Measurements from ENCODE around the gene LY9. TPM values are rescaled to one million over a fixed set of nuclear protein-coding genes. Genes with fewer than 3 reads are reported as not detected.
"Not testable (repeated sequence)": the region's sequence is repeated elsewhere in the genome, so short reads cannot be mapped to it uniquely, and the experiment has no call there.

Gene LY9
- total RNA-seq, 1 donor from 2014 or later, result not detected

DNA sequence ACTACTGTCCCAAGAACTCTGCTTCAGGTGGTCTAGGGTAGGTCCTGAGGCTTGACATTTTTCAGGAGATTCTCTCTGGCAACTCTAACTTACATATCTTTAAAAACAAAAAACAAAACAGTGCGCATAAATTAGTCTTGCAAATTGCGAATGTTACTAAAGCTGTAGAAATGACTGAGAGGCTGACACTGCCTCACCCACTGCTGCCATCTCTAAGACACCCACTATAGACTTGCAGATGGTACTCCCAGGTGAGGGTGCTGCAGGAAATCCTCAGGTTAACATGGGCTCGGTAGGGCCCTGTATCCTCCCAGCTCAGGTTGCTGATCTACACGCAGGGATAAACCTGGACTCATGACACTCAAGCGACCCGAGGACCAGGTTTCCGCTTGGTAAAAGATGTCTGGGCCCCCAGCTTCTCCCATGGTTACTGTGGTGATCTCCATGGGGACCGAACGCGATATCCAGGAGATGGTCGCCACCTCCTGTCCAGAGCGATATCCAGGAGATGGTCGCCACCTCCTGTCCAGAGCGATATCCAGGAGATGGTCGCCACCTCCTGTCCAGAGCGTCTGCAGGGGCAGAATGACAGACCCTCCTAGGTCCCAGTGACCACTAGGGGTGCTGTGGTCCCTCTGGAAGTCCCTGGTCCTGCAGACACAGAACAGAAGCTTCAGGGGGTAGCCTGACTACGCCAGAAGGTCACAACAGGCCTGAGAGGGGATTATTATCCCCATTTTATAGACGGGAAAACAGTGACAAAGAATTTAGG lies 16.2 kb upstream of the LY9 start:
- DNase-seq (ENCODE audit: extremely low spot score, unreplicated experiment), result peak; percentile 69
- Mint-ChIP-seq H3K27me3 (ENCODE audit: unreplicated experiment) (no peaks in the 10 kb centered on the region), H3K4me3 (ENCODE audit: unreplicated experiment) (no peak overlapping the region), H3K9me3 (ENCODE audit: unreplicated experiment) (no peaks in the 10 kb centered on the region), H3K36me3 (ENCODE audit: unreplicated experiment) (no peaks in the 10 kb centered on the region), H3K27ac (ENCODE audit: unreplicated experiment) (no peak overlapping the region), H3K4me1 (ENCODE audit: unreplicated experiment) (no peaks in the 10 kb centered on the region)
- TF ChIP-seq, protein P1, sequence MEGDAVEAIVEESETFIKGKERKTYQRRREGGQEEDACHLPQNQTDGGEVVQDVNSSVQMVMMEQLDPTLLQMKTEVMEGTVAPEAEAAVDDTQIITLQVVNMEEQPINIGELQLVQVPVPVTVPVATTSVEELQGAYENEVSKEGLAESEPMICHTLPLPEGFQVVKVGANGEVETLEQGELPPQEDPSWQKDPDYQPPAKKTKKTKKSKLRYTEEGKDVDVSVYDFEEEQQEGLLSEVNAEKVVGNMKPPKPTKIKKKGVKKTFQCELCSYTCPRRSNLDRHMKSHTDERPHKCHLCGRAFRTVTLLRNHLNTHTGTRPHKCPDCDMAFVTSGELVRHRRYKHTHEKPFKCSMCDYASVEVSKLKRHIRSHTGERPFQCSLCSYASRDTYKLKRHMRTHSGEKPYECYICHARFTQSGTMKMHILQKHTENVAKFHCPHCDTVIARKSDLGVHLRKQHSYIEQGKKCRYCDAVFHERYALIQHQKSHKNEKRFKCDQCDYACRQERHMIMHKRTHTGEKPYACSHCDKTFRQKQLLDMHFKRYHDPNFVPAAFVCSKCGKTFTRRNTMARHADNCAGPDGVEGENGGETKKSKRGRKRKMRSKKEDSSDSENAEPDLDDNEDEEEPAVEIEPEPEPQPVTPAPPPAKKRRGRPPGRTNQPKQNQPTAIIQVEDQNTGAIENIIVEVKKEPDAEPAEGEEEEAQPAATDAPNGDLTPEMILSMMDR (IDR thresholded peaks at IDR 0.05), result peak; percentile 13

DNA sequence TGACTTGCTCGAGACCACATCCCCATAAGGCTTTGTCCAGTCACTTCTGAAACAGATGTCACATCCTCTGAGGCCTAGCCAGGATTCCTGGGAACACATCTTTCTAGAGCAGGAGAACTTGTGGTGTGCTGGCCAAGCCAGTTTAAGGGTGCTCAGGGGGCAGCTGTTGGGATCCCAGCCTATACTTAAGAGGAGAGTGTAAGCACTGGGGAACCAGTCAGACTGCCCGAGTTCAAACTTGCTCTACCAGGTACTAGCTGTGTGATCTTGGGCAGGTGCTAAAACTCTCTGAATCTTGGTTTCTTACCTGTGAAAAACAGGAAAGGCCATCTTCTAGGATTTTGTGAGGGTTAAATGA lies 15.6 kb upstream of the LY9 start:
- no peak for DNase-seq (ENCODE audit: extremely low spot score, unreplicated experiment)
- H3K4me1 Mint-ChIP-seq (ENCODE audit: unreplicated experiment), result no peaks in the 10 kb centered on the region
- H3K27ac Mint-ChIP-seq (ENCODE audit: unreplicated experiment), result no peak overlapping the region
- H3K27me3 Mint-ChIP-seq (ENCODE audit: unreplicated experiment), result no peaks in the 10 kb centered on the region
- H3K4me3 Mint-ChIP-seq (ENCODE audit: unreplicated experiment), result no peak overlapping the region
- H3K36me3 Mint-ChIP-seq (ENCODE audit: unreplicated experiment), result no peaks in the 10 kb centered on the region
- H3K9me3 Mint-ChIP-seq (ENCODE audit: unreplicated experiment), result no peaks in the 10 kb centered on the region
- TF ChIP-seq, protein P1 (IDR thresholded peaks at IDR 0.05), result no peak

DNA sequence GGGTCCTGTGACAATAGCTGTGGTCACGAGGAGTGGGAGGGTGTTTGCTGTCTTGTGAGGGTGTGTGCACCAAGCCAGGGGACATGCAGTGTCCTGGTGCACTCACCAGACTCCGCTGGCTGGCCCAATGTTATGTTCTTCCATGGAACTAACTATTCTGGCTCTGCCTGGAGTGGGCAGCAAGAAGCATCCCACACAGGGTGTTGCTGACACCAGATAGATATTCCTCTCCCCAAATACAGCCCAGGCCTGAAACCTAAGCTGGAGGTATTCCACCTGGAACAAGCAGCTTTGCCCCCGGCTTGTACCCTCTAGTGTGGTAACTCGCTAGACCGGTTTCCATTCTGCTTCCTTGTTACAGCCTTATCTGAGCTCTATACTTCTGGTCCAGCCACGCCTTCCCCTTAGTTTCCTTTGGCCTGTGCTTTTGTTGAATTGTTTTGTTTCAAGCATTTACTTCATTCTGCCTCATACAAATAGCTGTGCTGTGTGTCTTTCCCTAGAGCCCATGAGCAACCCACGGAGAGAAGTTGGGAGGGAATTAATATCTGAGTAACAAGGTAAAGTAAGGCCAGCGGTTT lies 14.7 kb upstream of the LY9 start:
- no peak overlapping the region for H3K4me3 Mint-ChIP-seq (ENCODE audit: unreplicated experiment)
- DNase-seq (ENCODE audit: extremely low spot score, unreplicated experiment), result peak; percentile 51
- H3K27ac Mint-ChIP-seq (ENCODE audit: unreplicated experiment), result no peak overlapping the region
- no peaks in the 10 kb centered on the region for H3K27me3 Mint-ChIP-seq (ENCODE audit: unreplicated experiment)
- no peaks in the 10 kb centered on the region for H3K9me3 Mint-ChIP-seq (ENCODE audit: unreplicated experiment)
- no peaks in the 10 kb centered on the region for H3K4me1 Mint-ChIP-seq (ENCODE audit: unreplicated experiment)
- no peaks in the 10 kb centered on the region for H3K36me3 Mint-ChIP-seq (ENCODE audit: unreplicated experiment)
- TF ChIP-seq, protein P1 (IDR thresholded peaks at IDR 0.05), result no peak

DNA sequence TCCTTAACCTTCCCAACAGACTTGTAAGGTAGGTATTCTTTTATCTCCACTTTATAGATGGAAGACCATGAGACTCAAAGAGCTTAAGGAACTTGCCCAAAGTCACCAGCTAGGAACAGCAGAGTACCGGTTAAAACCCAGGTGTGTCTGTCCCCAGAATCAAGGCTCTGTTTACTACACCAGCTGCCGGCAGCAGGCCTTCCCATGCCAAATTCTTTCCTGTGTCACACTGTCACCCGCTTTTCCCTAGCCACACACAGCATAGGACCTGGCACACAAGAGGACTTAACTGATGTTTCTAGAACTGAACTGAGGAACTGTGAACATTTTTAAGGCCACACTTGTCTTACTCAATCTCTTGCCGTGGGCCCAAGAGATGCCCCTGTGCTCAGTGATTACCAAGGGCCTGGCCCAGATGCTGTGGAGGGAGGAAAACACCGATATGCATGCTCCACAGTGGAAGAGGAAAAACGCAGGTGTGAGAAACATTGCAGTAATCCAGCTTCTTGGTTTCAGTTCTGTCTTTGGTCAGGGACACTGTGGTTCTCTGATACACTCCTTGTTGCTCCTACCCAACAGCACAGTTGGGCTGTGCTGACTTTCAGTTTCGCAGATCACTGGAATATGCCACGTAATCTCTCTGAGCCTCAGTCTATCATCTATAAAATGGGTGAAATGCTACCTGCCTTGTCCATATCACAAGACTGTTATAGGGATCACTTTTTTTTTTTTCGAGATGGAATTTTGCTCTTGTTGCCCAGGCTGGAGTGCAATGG lies 13.9 kb upstream of the LY9 start:
- H3K27me3 Mint-ChIP-seq (ENCODE audit: unreplicated experiment), result no peaks in the 10 kb centered on the region
- no peak overlapping the region for H3K4me3 Mint-ChIP-seq (ENCODE audit: unreplicated experiment)
- H3K27ac Mint-ChIP-seq (ENCODE audit: unreplicated experiment), result no peak overlapping the region
- peak; percentile 38 for DNase-seq (ENCODE audit: extremely low spot score, unreplicated experiment)
- no peaks in the 10 kb centered on the region for H3K36me3 Mint-ChIP-seq (ENCODE audit: unreplicated experiment)
- TF ChIP-seq, protein P1 (IDR thresholded peaks at IDR 0.05), result no peak
- H3K9me3 Mint-ChIP-seq (ENCODE audit: unreplicated experiment), result no peaks in the 10 kb centered on the region
- H3K4me1 Mint-ChIP-seq (ENCODE audit: unreplicated experiment), result no peaks in the 10 kb centered on the region

DNA sequence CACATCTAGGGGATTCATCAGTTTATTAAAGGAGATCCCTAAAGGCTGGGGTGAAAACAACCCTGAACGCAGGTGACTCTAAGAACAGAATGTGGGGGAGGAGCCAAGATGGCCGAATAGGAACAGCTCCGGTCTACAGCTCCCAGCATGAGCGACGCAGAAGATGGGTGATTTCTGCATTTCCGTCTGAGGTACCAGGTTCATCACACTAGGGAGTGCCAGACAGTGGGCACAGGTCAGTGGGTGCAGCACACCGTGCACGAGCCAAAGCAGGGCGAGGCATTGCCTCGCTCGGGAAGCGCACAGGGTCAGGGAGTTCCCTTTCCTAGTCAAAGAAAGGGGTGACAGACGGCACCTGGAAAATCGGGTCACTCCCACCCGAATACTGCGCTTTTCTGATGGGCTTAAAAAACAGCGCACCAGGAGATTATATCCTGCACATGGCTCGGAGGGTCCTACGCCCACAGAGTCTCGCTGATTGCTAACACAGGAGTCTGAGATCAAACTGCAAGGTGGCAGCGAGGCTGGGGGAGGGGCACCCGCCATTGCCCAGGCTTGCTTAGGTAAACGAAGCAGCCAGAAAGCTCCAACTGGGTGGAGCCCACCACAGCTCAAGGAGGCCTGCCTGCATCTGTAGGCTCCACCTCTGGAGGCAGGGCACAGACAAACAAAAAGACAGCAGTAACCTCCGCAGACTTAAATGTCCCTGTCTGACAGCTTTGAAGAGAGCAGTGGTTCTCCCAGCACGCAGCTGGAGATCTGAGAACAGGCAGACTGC lies 12.8 kb upstream of the LY9 start:
- H3K27ac Mint-ChIP-seq (ENCODE audit: unreplicated experiment); H3K4me3 Mint-ChIP-seq (ENCODE audit: unreplicated experiment); H3K9me3 Mint-ChIP-seq (ENCODE audit: unreplicated experiment); H3K27me3 Mint-ChIP-seq (ENCODE audit: unreplicated experiment); H3K4me1 Mint-ChIP-seq (ENCODE audit: unreplicated experiment); H3K36me3 Mint-ChIP-seq (ENCODE audit: unreplicated experiment): not testable (repeated sequence)
- DNase-seq (ENCODE audit: extremely low spot score, unreplicated experiment), result peak; percentile 34
